Tibial nerve (tissue), 3 donors: Measurements from ENCODE around the gene LECT2.

ENCODE experiments used
- CTCF ChIP-seq, 5 experiments: fragments of 200-600 bp in 3 of 5; fragments of 450-650 bp in 2 of 5; sonication (generic) in 3 of 5; IDR thresholded peaks; one replicate each; pipeline ENCODE4 v1.5.1; 2016 to 2019; ENCODE audit warnings: antibody characterized with exemption in 5 of 5, mild to moderate bottlenecking in 3 of 5, moderate library complexity in 2 of 5
- POLR2A ChIP-seq, 2 donors: fragments of 450-650 bp; IDR thresholded peaks; one replicate each; pipeline ENCODE4 v1.6.1; 2017; ENCODE audit warnings: antibody characterized with exemption in 2 of 2, mild to moderate bottlenecking in 2 of 2, moderate library complexity in 2 of 2

- TF ChIP-seq CTCF (IDR thresholded peaks at IDR 0.05), result no peak
- no peak for TF ChIP-seq POLR2A (IDR thresholded peaks at IDR 0.05)
Observed at GRCh38 chr5:135991429-135991828, 36.6 kb upstream of the LECT2 start.
